ENCODE data around the gene AUTS2. TPM values are rescaled to one million over a fixed set of nuclear protein-coding genes. Genes with fewer than 3 reads are reported as not detected.

AUTS2 gene
- total and polyA plus RNA-seq, 10 of the 15 experiments (the other 5 are each of a cell fraction or from before 2014, with no cell fraction given) = 6.4 to 55.6 (median 21.6) TPM

GRCh38 chr7:70285187-70285586, 686.9 kb downstream of the AUTS2 start:
- Histone ChIP-seq H3K4me1 (ENCODE audit: control insufficient read depth, insufficient read depth, low read length) (no peaks in the 10 kb centered on the region), H3K4me3 (no peak overlapping the region), H3K9ac (ENCODE audit: control insufficient read depth, insufficient read depth, low read length) (no peak overlapping the region), H3K36me3 (ENCODE audit: control insufficient read depth in 2 of 2, insufficient read depth in 2 of 2, low read length in 1 of 2) (no peaks in the 10 kb centered on the region), H3K27me3 (replicated peaks in 1 of 2; ENCODE audit: control insufficient read depth in 2 of 2, insufficient read depth in 2 of 2, low read length in 1 of 2) (no peaks in the 10 kb centered on the region), H4K20me1 (ENCODE audit: control insufficient read depth, insufficient read depth) (no peaks in the 10 kb centered on the region), H2AFZ (ENCODE audit: control insufficient read depth, low read depth, low read length) (no peak overlapping the region), H3K27ac (ENCODE audit: control insufficient read depth, insufficient read depth) (no peak overlapping the region), H3K79me2 (ENCODE audit: control insufficient read depth, insufficient read depth, low read length) (no peaks in the 10 kb centered on the region), H3K9me3 (replicated peaks; ENCODE audit: control insufficient read depth, insufficient read depth, low read length) (no peaks in the 10 kb centered on the region), H3K4me2 (ENCODE audit: control insufficient read depth, insufficient read depth) (no peak overlapping the region)
- ChIA-PET POLR2A (no interaction called here), RAD21 (ENCODE audit: unreplicated experiment) (no interaction called here), CTCF (no interaction called here), SMC1A (ENCODE audit: uncharacterized antibody, unreplicated experiment) (interaction anchor here (0.6 kb wide), 1 partner anchor 9 kb away, joined by 3 read pairs; no protein-coding TSS in a partner anchor)
- in situ Hi-C loops (cut with MboI) = no loop called here
- FAIRE-seq (no peak), ATAC-seq (no peak), DNase-seq (ENCODE audit: low read depth, low spot score) (no peak)
- 75% methylated on average over 1 of the region's 1 CpG for WGBS (ENCODE audit: insufficient coverage, insufficient replicate concordance, low lambda C conversion rate, missing lambda C conversion rate)
- intact Hi-C loops (cut with micrococcal nuclease; ENCODE audit: unreplicated experiment) = no loop called here
- BruUV-seq (replicated peaks) = no TSS peak
- TF ChIP-seq KLF5 (IDR thresholded peaks at IDR 0.05; ENCODE audit: partially characterized antibody) = no peak
- no peak for TF ChIP-seq PAX5 (IDR thresholded peaks at IDR 0.05; ENCODE audit: borderline replicate concordance, low read depth, low read length)
- no peak for TF ChIP-seq ZNF622 (IDR thresholded peaks at IDR 0.05)
- TF ChIP-seq BCLAF1 (IDR thresholded peaks at IDR 0.05) = no peak
- no peak for TF ChIP-seq LARP7 (IDR thresholded peaks at IDR 0.05)
- no peak for TF ChIP-seq RFX5 (IDR thresholded peaks at IDR 0.05; ENCODE audit: low read depth, low read length)
- TF ChIP-seq EGR1 (IDR thresholded peaks at IDR 0.05; ENCODE audit: borderline replicate concordance in 1 of 2, low read depth in 2 of 2, low read length in 2 of 2) = no peak
- TF ChIP-seq ZNF274 (IDR thresholded peaks at IDR 0.05; ENCODE audit: insufficient read depth, insufficient read length) = no peak
- no peak for TF ChIP-seq POLR2AphosphoS2 (IDR thresholded peaks at IDR 0.05; ENCODE audit: low read depth, low read length)

All from GM12878 (cell line).